Kasumi-1 (cell line): ENCODE measurements around the gene JMJD8.

Experiments
- DNase-seq, 2 experiments: peaks; one replicate each; lab custom pipeline; 2025; lab: John Stamatoyannopoulos, UW

Gene JMJD8

GRCh38 chr16:659618-660017, 24.5 kb downstream of the JMJD8 start:
- DNase-seq, result no peak

- DNase-seq, result no peak
Observed at GRCh38 chr16:658679-659571, 25.2 kb downstream of the JMJD8 start.

- no peak for DNase-seq
Observed at GRCh38 chr16:657487-657886, 26.6 kb downstream of the JMJD8 start.

- DNase-seq, result no peak
Observed at GRCh38 chr16:654034-654433, 30.1 kb downstream of the JMJD8 start.

- DNase-seq, result no peak
Observed at GRCh38 chr16:652454-653305, 31.5 kb downstream of the JMJD8 start.

GRCh38 chr16:651844-652243, 32.3 kb downstream of the JMJD8 start:
- no peak for DNase-seq

GRCh38 chr16:649631-650030, 34.5 kb downstream of the JMJD8 start:
- no peak for DNase-seq

- peak; percentile 55 to 63 for DNase-seq
Observed at GRCh38 chr16:648781-649589, 35.1 kb downstream of the JMJD8 start, which contains the start of gene WDR90. Gene WDR90, plus strand, starts transcription at chr16:649365. Its CDS starts 52 bp downstream, at chr16:649417.

- peak in 1 of 2 experiments; percentile 18 for DNase-seq
Observed at GRCh38 chr16:648071-648780, 35.9 kb downstream of the JMJD8 start.

- DNase-seq, result no peak
Observed at GRCh38 chr16:647173-647902, 36.8 kb downstream of the JMJD8 start.

GRCh38 chr16:646679-647172, 37.4 kb downstream of the JMJD8 start:
- no peak for DNase-seq

GRCh38 chr16:645852-646678, 38.1 kb downstream of the JMJD8 start:
- DNase-seq, result no peak

GRCh38 chr16:644556-644955, 39.6 kb downstream of the JMJD8 start:
- no peak for DNase-seq

GRCh38 chr16:643050-643368, 41.1 kb downstream of the JMJD8 start:
- DNase-seq, result no peak

GRCh38 chr16:642189-643049, 41.7 kb downstream of the JMJD8 start:
- no peak for DNase-seq

GRCh38 chr16:641326-642188, 42.6 kb downstream of the JMJD8 start, which contains the start of gene MCRIP2:
Gene MCRIP2, plus strand, starts transcription at chr16:641828. Its CDS starts 164 bp downstream, at chr16:641992.
- peak; percentile 22 to 46 for DNase-seq

- no peak for DNase-seq
Observed at GRCh38 chr16:640614-641013, 43.5 kb downstream of the JMJD8 start.

- no peak for DNase-seq
Observed at GRCh38 chr16:638836-639235, 45.3 kb downstream of the JMJD8 start.
